ENCODE results near the gene TMTC2. TPM values are rescaled to one million over a fixed set of nuclear protein-coding genes. Genes with fewer than 3 reads are reported as not detected.

The TMTC2 gene
- total RNA-seq, 1 donor from 2014 or later: 2.2 TPM

GRCh38 chr12:83141460-83141994, 454.8 kb downstream of the TMTC2 start:
- Mint-ChIP-seq H3K4me1 (no peaks in the 10 kb centered on the region), H3K9me3 (peaks cover 4% of the 10 kb centered on the region), H3K27me3 (no peaks in the 10 kb centered on the region), H3K36me3 (ENCODE audit: low read depth) (no peaks in the 10 kb centered on the region), H3K4me3 (no peak overlapping the region), H3K27ac (no peak overlapping the region)
- TF ChIP-seq, protein P1, sequence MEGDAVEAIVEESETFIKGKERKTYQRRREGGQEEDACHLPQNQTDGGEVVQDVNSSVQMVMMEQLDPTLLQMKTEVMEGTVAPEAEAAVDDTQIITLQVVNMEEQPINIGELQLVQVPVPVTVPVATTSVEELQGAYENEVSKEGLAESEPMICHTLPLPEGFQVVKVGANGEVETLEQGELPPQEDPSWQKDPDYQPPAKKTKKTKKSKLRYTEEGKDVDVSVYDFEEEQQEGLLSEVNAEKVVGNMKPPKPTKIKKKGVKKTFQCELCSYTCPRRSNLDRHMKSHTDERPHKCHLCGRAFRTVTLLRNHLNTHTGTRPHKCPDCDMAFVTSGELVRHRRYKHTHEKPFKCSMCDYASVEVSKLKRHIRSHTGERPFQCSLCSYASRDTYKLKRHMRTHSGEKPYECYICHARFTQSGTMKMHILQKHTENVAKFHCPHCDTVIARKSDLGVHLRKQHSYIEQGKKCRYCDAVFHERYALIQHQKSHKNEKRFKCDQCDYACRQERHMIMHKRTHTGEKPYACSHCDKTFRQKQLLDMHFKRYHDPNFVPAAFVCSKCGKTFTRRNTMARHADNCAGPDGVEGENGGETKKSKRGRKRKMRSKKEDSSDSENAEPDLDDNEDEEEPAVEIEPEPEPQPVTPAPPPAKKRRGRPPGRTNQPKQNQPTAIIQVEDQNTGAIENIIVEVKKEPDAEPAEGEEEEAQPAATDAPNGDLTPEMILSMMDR (IDR thresholded peaks at IDR 0.05): no peak
- ChIA-PET CTCF (no interaction called here), POLR2A (no interaction called here)
- intact Hi-C loops (cut with micrococcal nuclease): no loop called here
- DNase-seq (no peak), ATAC-seq (ENCODE audit: low read depth) (no peak)

DNA sequence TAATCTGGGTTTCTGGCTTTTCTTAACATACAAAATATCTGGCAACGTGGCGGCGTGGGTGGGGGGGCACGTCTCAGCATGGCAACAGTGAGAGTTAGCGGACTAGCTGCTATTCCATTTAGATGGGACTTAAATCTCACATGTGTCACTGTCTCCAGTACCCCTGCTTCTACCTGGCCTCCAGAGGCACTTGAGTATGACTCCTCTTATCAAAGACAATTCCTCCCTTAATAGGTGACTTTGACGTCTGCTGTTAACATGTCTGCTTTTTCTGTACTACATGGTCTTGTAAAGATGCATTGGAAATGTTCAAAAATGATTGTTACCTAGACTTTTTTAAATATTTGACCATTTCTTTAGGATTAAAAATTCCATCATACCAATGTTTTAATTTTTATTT, 456.2 kb downstream of the TMTC2 start:
- H3K27me3 Mint-ChIP-seq: no peaks in the 10 kb centered on the region
- POLR2A ChIA-PET: no interaction called here
- TF ChIP-seq, protein P1 (IDR thresholded peaks at IDR 0.05): no peak
- DNase-seq (no peak), ATAC-seq (ENCODE audit: low read depth) (no peak)
- CTCF ChIA-PET: no interaction called here
- H3K4me3 Mint-ChIP-seq: no peak overlapping the region
- H3K4me1 Mint-ChIP-seq: no peaks in the 10 kb centered on the region
- H3K36me3 Mint-ChIP-seq (ENCODE audit: low read depth): no peaks in the 10 kb centered on the region
- intact Hi-C loops (cut with micrococcal nuclease): no loop called here
- no peak overlapping the region for H3K27ac Mint-ChIP-seq
- H3K9me3 Mint-ChIP-seq: peaks cover 4% of the 10 kb centered on the region

- no peak for ATAC-seq (ENCODE audit: low read depth)
- Mint-ChIP-seq H3K9me3 (peaks cover 4% of the 10 kb centered on the region), H3K4me1 (no peaks in the 10 kb centered on the region), H3K27me3 (no peaks in the 10 kb centered on the region), H3K27ac (no peak overlapping the region), H3K36me3 (ENCODE audit: low read depth) (no peaks in the 10 kb centered on the region), H3K4me3 (no peak overlapping the region)
- intact Hi-C loops (cut with micrococcal nuclease): no loop called here
- ChIA-PET CTCF (no interaction called here), POLR2A (no interaction called here)
- TF ChIP-seq, protein P1 (IDR thresholded peaks at IDR 0.05): no peak
- DNase-seq: no peak
Measured at GRCh38 chr12:83143950-83144349, 457.2 kb downstream of the TMTC2 start.

DNA sequence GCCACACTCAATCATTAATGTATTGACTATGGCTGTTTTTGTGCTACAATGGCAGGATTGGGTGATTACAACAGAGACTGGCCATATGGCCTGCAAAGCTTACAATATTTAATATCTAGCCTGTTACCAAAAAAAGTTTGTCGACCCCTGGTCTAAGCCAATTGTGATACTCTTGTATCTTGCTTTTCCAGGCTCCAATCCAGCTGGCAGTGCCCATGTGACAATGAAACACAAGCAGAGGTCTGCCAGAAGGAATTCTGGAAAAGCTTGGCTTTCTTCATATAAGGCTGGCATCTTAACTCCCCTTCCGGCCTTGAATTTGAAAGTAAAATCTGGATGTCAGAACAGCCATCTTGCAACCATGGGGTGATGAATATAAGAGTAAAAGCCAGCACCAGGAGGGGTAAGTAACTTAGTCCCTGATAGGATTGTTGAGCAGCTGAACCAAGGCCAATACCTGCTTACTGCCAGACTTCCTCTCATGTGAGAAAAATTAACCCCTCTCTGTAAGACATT, 458.7 kb downstream of the TMTC2 start:
- ATAC-seq (ENCODE audit: low read depth) (no peak), DNase-seq (no peak)
- CTCF ChIA-PET: no interaction called here
- POLR2A ChIA-PET: no interaction called here
- Mint-ChIP-seq H3K4me1 (no peaks in the 10 kb centered on the region), H3K9me3 (peaks cover 3% of the 10 kb centered on the region), H3K36me3 (ENCODE audit: low read depth) (no peaks in the 10 kb centered on the region), H3K27me3 (no peaks in the 10 kb centered on the region), H3K27ac (no peak overlapping the region), H3K4me3 (no peak overlapping the region)
- TF ChIP-seq, protein P1 (IDR thresholded peaks at IDR 0.05): no peak
- intact Hi-C loops (cut with micrococcal nuclease): no loop called here

DNA sequence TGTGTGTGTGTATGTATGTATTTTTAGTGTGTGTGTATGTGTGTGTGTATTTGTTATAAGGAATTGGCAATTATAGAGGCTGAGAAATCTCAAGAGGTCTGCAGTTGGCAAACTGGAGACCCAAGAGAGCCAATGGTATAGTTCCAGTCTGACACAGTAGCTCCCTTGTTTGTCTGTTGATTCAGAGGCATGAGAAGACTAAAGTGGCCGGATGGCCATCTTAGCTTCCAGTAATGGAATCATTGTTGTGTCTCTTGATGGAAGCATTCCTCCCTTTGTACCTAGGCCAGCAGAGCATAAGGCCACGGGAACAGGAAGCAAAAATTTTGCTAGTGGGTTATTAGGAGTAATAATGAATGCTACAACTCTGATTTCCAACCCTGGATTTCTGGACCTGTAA, 460.6 kb downstream of the TMTC2 start:
- Mint-ChIP-seq H3K27me3 (no peaks in the 10 kb centered on the region), H3K9me3 (peaks cover 4% of the 10 kb centered on the region), H3K4me3 (no peak overlapping the region), H3K27ac (no peak overlapping the region), H3K4me1 (no peaks in the 10 kb centered on the region), H3K36me3 (ENCODE audit: low read depth) (no peaks in the 10 kb centered on the region)
- DNase-seq (no peak), ATAC-seq (ENCODE audit: low read depth) (no peak)
- POLR2A ChIA-PET: no interaction called here
- CTCF ChIA-PET: no interaction called here
- intact Hi-C loops (cut with micrococcal nuclease): no loop called here
- TF ChIP-seq, protein P1 (IDR thresholded peaks at IDR 0.05): no peak

Data from activated B cell treated with CpG ODN at 0.5 μM for 24 hours (primary cell).